Transverse colon (tissue), 4 donors: Measurements from ENCODE around the gene NMD3. TPM values are rescaled to one million over a fixed set of nuclear protein-coding genes. Genes with fewer than 3 reads are reported as not detected.
A peak's percentile ranks its signal among the peaks of the same experiment; 100 is the strongest.

Source experiments
- DNase-seq: peaks from one replicate; pipeline ENCODE4 v3.0.0-alpha.2; 2019
- H3K27ac ChIP-seq, 4 donors: fragments of 200-600 bp; sonication (generic); 2 replicates each; pipeline ENCODE4 v1.5.1; 2016 to 2018; ENCODE audit warnings: inconsistent platforms in 4 of 4
- H3K27me3 ChIP-seq: fragments of 200-600 bp; sonication (generic); 2 replicates; pipeline ENCODE4 v1.5.1; 2017; ENCODE audit warnings: inconsistent platforms
- H3K36me3 ChIP-seq, 4 donors: fragments of 200-600 bp; sonication (generic); 2 replicates each; pipeline ENCODE4 v1.5.1; 2017 to 2019; ENCODE audit warnings: inconsistent platforms in 4 of 4
- H3K4me1 ChIP-seq, 4 donors: fragments of 200-600 bp; sonication (generic); 2 replicates each; pipeline ENCODE4 v1.5.1; 2017 to 2020; ENCODE audit warnings: inconsistent platforms in 4 of 4
- H3K4me3 ChIP-seq, 4 donors: fragments of 200-600 bp; sonication (generic); 1 replicate in 1 of 4; 2 replicates in 3 of 4; pipeline versions ENCODE4 v1.5.1 to v1.6.1; 2017 to 2019; ENCODE audit warnings: inconsistent platforms in 4 of 4
- H3K9me3 ChIP-seq, 2 donors: fragments of 200-600 bp; sonication (generic); 2 replicates each; pipeline ENCODE4 v1.5.1; 2017 to 2019; ENCODE audit warnings: inconsistent platforms in 2 of 2
- EP300 ChIP-seq: sonication (generic); formaldehyde crosslinking; IDR thresholded peaks from one replicate; pipeline ENCODE4 v1.6.1; 2017; ENCODE audit warnings: antibody characterized with exemption, low read depth
- POLR2A ChIP-seq: fragments of 450-650 bp; IDR thresholded peaks from one replicate; pipeline ENCODE4 v1.6.1; 2016; ENCODE audit warnings: antibody characterized with exemption, mild to moderate bottlenecking, moderate library complexity
- POLR2AphosphoS5 ChIP-seq, 3 donors: sonication (generic); formaldehyde crosslinking; IDR thresholded peaks; one replicate each; pipeline ENCODE4 v1.6.1; 2016; ENCODE audit warnings: antibody characterized with exemption in 3 of 3
- WGBS, 2 donors: methylation state at CpG; one replicate each; pipeline ENCODE4 v1.1.5; 2018; ENCODE audit warnings: low coverage in 1 of 2; 5-methylcytosine and 5-hydroxymethylcytosine counted together
- in situ Hi-C, 4 donors: fragments of 200-750 bp; cut with MboI; loops; one replicate each; pipeline versions ENCODE4 v1.15.0 to v1.15.1; 2017; ENCODE audit warnings: low sequenced_read_pairs in 3 of 4, low pct_ligation_motif_present in 1 of 4, low pct_unique_long_range_greater_than_20kb in 1 of 4
- intact Hi-C: fragments of 100-400 bp; cut with DNase I; formaldehyde crosslinking; loops from one replicate; pipeline ENCODE4 v1.15.1; 2023; ENCODE audit warnings: low total_unique reads
- total RNA-seq, 4 donors: library from RNA; depleted of rRNA; stranded (reverse); fragments of >200 nt; gene quantifications; one replicate each; pipeline ENCODE4 v1.1.0, GENCODE V29; 2016
- TF ChIP-seq, protein P1 (sequence below), 5 experiments: fragments of 200-600 bp in 3 of 5; fragments of 450-650 bp in 2 of 5; sonication (generic) in 3 of 5; IDR thresholded peaks; 1 replicate in 2 of 5; 2 replicates in 3 of 5; pipeline ENCODE4 v1.5.1; 2016 to 2017; ENCODE audit warnings: antibody characterized with exemption in 5 of 5, inconsistent platforms in 3 of 5, mild to moderate bottlenecking in 2 of 5, moderate library complexity in 1 of 5

NMD3 gene
- total RNA-seq, 4 donors from 2014 or later, result 7.5 to 37.3 (median 21.8) TPM

DNA sequence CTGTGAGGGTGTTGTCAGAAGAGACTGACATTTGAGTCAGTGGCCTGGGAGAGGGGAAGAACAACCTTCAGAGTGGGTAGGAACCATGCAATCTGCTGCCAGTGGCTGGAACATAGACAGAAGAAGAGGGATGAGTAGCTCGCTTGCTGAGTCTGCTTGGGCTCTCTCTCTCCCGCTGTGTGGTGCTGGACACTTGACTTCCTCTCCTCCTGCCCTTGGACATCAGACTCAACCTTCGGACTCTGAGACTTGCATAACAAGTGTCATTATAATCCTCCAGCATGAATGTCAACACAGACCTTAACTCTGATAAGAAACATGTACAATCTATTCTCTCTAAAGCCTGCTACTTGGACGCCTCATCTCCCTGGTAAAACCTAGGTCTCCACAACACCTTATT is 5.9 kb upstream of the NMD3 start:
- Histone ChIP-seq H3K36me3 (no peaks in the 10 kb centered on the region), H3K4me3 (no peak overlapping the region), H3K27me3 (no peaks in the 10 kb centered on the region), H3K4me1 (no peaks in the 10 kb centered on the region), H3K9me3 (no peaks in the 10 kb centered on the region), H3K27ac (no peak overlapping the region)
- in situ Hi-C loops (no loop called here), intact Hi-C loops (no loop called here)
- no peak for DNase-seq
- WGBS, 2 donors, result 20 to 81% methylated on average over 1 to 4 of the region's 4 CpGs
- TF ChIP-seq POLR2A (no peak), EP300 (no peak)
- TF ChIP-seq, protein P1, sequence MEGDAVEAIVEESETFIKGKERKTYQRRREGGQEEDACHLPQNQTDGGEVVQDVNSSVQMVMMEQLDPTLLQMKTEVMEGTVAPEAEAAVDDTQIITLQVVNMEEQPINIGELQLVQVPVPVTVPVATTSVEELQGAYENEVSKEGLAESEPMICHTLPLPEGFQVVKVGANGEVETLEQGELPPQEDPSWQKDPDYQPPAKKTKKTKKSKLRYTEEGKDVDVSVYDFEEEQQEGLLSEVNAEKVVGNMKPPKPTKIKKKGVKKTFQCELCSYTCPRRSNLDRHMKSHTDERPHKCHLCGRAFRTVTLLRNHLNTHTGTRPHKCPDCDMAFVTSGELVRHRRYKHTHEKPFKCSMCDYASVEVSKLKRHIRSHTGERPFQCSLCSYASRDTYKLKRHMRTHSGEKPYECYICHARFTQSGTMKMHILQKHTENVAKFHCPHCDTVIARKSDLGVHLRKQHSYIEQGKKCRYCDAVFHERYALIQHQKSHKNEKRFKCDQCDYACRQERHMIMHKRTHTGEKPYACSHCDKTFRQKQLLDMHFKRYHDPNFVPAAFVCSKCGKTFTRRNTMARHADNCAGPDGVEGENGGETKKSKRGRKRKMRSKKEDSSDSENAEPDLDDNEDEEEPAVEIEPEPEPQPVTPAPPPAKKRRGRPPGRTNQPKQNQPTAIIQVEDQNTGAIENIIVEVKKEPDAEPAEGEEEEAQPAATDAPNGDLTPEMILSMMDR (IDR thresholded peaks at IDR 0.05), result no peak

DNA sequence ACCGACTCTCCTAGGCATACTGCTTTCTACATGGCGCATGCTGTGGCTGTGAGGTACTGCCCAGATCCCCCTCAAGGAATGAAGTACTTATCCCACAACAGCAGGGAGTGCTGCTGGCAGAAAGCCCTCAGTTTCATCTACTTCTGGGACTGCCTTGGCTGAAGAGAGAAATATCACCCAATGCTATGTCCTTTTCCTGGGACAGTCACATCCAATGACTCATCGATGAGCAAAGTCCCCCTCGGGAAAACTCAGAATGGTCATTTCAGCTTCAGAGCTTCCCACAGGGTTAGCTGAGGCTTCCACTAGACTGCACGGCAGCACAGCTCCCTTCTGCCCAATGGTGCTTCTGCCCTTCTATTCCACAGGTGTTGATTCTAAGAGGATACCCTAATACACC is 3.6 kb upstream of the NMD3 start:
- intact Hi-C loops (no loop called here), in situ Hi-C loops (no loop called here)
- TF ChIP-seq POLR2AphosphoS5 (IDR thresholded peaks at IDR 0.05) (no peak), EP300 (no peak), POLR2A (no peak)
- TF ChIP-seq, protein P1 (IDR thresholded peaks at IDR 0.05), result no peak
- Histone ChIP-seq H3K27me3 (no peaks in the 10 kb centered on the region), H3K4me3 (no peak overlapping the region), H3K9me3 (no peaks in the 10 kb centered on the region), H3K4me1 (peaks cover 0 to 10% (median 5%) of the 10 kb centered on the region in 4 donors), H3K36me3 (no peaks in the 10 kb centered on the region), H3K27ac (no peak overlapping the region)
- 79% methylated on average over 5 of the region's 5 CpGs; no CpG with 5 or more reads in 1 of the 2 donors for WGBS, 2 donors
- no peak for DNase-seq

DNA sequence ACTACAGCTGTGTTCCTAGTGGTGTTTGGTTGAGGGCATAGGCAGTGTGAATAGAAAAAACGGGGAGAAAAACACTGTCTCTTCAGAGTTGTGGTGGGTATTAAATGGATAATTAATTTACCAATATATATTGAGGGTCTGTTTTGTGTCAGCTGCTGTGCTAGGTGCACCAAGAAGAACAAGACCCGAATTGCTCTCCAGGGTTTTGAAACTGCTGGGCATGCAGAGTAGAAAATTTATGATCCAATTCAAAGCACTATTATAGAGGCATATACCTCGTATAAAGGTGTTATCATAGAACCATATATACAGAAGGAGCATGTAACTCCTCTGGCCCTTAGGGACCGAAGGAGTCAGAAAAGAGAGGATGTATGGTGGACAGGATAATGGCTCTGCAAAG is 1.6 kb upstream of the NMD3 start:
- no peak overlapping the region for H3K27ac ChIP-seq
- no peaks in the 10 kb centered on the region for H3K27me3 ChIP-seq
- peaks cover 7 to 29% (median 17%) of the 10 kb centered on the region in 4 donors for H3K4me1 ChIP-seq
- no peak for DNase-seq
- TF ChIP-seq, protein P1 (IDR thresholded peaks at IDR 0.05), result no peak
- no peak for TF ChIP-seq POLR2AphosphoS5 (IDR thresholded peaks at IDR 0.05)
- no peak for TF ChIP-seq POLR2A
- no peak for TF ChIP-seq EP300
- intact Hi-C loops, result no loop called here
- in situ Hi-C loops, result no loop called here
- H3K4me3 ChIP-seq, result no peak overlapping the region
- H3K36me3 ChIP-seq, result no peaks in the 10 kb centered on the region
- 85% methylated on average over 4 of the region's 4 CpGs for WGBS, 2 donors
- H3K9me3 ChIP-seq, result no peaks in the 10 kb centered on the region

DNA sequence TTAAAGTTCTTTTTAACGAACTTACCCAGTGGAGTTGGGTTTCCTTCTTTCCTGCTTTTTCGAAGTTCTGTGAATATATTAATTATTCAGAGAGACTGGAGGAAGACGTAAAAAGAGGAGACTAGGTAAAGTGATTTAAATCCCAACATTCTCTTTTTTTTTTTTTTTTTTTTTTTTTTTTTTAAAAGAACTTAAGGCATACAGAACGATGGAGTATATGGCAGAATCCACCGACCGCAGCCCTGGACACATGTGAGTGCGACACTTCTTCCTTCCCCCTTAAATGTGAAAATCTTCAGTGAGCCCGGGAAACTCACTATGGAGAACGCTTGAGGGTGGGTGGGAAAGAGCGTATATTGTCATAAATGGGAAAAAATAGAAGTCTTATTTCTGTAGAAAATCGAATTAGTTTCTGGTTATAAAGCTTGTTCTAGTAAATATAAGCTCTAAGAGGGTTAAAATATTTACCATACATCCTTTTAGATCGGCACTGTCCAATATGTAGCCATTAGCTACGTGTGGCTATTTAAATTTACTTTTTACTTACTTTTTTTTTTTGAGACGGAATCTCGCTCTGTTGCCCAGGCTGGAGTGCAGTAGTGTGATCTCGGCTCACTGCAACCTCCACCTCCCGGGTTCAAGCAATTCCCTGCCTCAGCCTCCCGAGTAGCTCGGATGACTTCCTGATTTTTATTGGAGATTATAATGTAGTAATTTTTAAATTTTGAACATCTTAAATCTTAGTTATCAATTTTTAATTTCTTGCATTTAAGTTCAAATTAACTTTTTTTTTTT is 892 bp downstream of the NMD3 start:
- TF ChIP-seq, protein P1 (IDR thresholded peaks at IDR 0.05), result no peak
- TF ChIP-seq EP300, result no peak
- no peak for TF ChIP-seq POLR2A
- no peak for TF ChIP-seq POLR2AphosphoS5 (IDR thresholded peaks at IDR 0.05)
- peak overlapping the region; percentile 91 to 99 (median 94) for H3K27ac ChIP-seq
- DNase-seq, result peak; percentile 21
- H3K4me1 ChIP-seq, result peaks cover 7 to 42% (median 17%) of the 10 kb centered on the region in 4 donors
- peak overlapping the region; percentile 90 to 98 (median 95) for H3K4me3 ChIP-seq
- no peaks in the 10 kb centered on the region for H3K9me3 ChIP-seq
- in situ Hi-C loops, result no loop called here
- WGBS, 2 donors, result 4 to 8% methylated on average over 16 to 19 of the region's 19 CpGs
- intact Hi-C loops, result no loop called here
- H3K36me3 ChIP-seq, result peaks cover 0 to 15% (median 1%) of the 10 kb centered on the region in 4 donors
- H3K27me3 ChIP-seq, result no peaks in the 10 kb centered on the region
